GM18873 (cell line): Measurements from ENCODE around the gene NDUFB10.
A peak's percentile ranks its signal among the peaks of the same experiment; 100 is the strongest.

Experiments used
- ATAC-seq: cut with Tn5 transposase; IDR thresholded peaks from one replicate; pipeline ENCODE4 v1.9.1; 2021; ENCODE audit warnings: mild to moderate bottlenecking, moderate library complexity, moderate number of reproducible peaks; ENCODE audit not compliant: unreplicated experiment, low FRiP score

The NDUFB10 gene

GRCh38 chr16:1965396-1966001 lies 6.2 kb downstream of the NDUFB10 start:
- no peak for ATAC-seq

GRCh38 chr16:1966460-1966859 lies 7.1 kb downstream of the NDUFB10 start, which contains the start of gene RNF151:
Gene RNF151 (plus strand): TSS chr16:1966856. CDS start chr16:1966882, 26 bp downstream.
- no peak for ATAC-seq

- no peak for ATAC-seq
Measured at GRCh38 chr16:1968146-1968953, 9.0 kb downstream of the NDUFB10 start.

GRCh38 chr16:1971796-1972489 lies 12.6 kb downstream of the NDUFB10 start, which contains the start of gene TBL3:
Gene TBL3 (plus strand): TSS chr16:1972053. CDS start chr16:1972165, 112 bp downstream.
- peak; percentile 51 for ATAC-seq

GRCh38 chr16:1972490-1972877 lies 13.1 kb downstream of the NDUFB10 start:
- ATAC-seq = no peak

GRCh38 chr16:1973461-1974156 lies 14.3 kb downstream of the NDUFB10 start:
- no peak for ATAC-seq

GRCh38 chr16:1974157-1975070 lies 15.1 kb downstream of the NDUFB10 start:
- ATAC-seq = no peak

GRCh38 chr16:1975432-1976215 lies 16.3 kb downstream of the NDUFB10 start:
- no peak for ATAC-seq

GRCh38 chr16:1976216-1976520 lies 16.8 kb downstream of the NDUFB10 start:
- ATAC-seq = no peak

- no peak for ATAC-seq
Measured at GRCh38 chr16:1976951-1977874, 17.9 kb downstream of the NDUFB10 start.

- no peak for ATAC-seq
Measured at GRCh38 chr16:1977875-1978268, 18.5 kb downstream of the NDUFB10 start.

GRCh38 chr16:1978476-1979120 lies 19.3 kb downstream of the NDUFB10 start:
- ATAC-seq = no peak

GRCh38 chr16:1979271-1980029 lies 20.1 kb downstream of the NDUFB10 start:
- ATAC-seq = no peak

- ATAC-seq = no peak
Measured at GRCh38 chr16:1980030-1980769, 20.9 kb downstream of the NDUFB10 start.

GRCh38 chr16:1980770-1981087 lies 21.4 kb downstream of the NDUFB10 start:
- ATAC-seq = no peak

GRCh38 chr16:1981398-1981836 lies 22.1 kb downstream of the NDUFB10 start, which contains the start of gene NOXO1:
Gene NOXO1 (minus strand): TSS chr16:1981469. CDS start chr16:1981179, 290 bp downstream.
- ATAC-seq = no peak
